Measurements from ENCODE around the gene XRCC4.

The XRCC4 gene

GRCh38 chr5:83072966-83073365 lies 4.4 kb upstream of the XRCC4 start:
- no peak for DNase-seq

DNA sequence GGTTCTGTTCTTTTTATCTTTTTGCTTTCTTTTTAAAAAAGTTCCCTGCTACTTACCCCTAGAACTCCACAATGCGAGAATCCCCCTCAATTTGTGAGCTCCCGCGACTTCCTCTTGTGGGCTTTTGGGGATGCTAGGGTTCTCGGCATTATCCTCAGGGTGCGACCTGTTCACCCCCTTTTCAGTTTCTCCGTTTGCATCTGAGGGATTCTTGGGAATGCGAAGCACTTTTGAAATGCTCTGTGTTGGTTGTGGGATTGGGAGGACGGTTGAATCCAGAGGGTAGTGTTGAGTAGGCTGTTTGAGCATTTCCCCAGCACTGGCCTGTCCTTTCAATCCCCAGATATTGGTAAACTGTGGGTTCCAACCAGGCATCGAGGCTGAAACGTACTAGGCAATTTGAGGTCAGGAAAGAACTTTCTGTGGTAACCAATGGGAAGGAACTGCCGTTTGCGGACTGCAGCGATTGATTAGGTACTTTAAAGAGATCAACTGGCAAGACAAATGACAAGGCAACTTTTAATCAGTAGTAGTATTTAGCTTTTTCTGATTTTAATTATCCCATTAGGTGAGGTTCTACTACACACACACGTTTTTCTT lies 415 bp downstream of the XRCC4 start:
- DNase-seq: peak; percentile 45

GRCh38 chr5:83082750-83083149 lies 5.4 kb downstream of the XRCC4 start:
- DNase-seq: no peak

- DNase-seq: no peak
These were observed 7.0 kb downstream of the XRCC4 start for GRCh38 chr5:83084336-83084735.

GRCh38 chr5:83085106-83085505 lies 7.8 kb downstream of the XRCC4 start:
- no peak for DNase-seq

DNA sequence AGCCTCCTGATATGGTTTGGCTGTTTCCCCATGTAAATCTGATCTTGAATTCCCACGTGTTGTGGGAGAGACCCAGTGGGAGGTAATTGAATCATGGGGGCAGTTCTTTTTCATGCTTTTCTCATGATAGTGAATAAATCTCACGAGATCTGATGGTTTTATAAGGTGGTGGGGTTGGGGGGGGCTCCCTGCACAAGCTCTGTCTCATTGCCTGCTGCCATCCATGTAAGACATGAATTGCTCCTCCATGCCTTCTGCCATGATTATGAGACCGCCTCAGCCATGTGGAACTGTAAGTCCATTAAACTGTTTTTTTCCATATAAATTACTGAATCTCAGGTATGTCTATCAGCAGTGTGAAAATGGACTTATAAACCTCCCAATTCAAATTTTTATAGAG lies 12.8 kb downstream of the XRCC4 start:
- DNase-seq: no peak

DNA sequence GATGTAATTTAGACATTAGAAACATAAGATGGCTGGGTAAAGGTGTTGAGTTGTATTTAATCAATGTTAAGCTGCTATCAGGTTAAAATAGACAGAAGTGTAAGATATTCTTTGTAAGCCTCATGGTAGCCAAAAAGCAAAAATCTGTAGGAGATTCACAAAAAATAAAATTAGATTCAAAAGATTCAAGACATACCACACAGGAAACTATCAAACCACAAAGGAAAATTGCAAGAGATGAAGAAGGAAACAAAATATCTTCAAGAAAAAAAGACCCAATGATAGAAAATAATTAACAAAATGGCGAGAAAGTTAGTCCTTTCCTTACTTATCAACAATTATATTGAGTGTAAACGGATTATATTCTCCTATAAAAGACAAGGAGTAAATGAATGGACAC lies 15.3 kb downstream of the XRCC4 start:
- no peak for DNase-seq

DNA sequence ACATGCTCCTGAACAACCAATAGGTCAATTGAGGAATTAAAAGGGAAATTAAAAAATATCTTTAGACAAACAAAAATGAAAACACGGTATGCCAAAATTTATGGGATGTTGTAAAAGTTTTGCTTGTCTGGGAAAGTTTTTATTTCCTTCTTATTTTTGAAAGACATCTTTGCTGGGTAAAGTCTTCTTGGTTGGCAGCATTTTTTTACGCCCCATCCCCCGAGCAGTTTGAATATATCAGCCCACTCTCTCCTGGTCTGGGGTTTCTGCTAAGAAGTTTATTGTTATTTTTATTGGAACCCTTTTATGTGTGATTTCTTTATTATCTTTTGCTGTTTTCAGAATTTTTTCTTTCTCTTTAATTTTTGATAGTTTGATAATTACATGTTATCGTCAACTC lies 16.3 kb downstream of the XRCC4 start:
- DNase-seq: no peak

- DNase-seq: no peak
These were observed 18.0 kb downstream of the XRCC4 start for GRCh38 chr5:83095163-83095956.

- peak; percentile 89 for DNase-seq
These were observed 18.7 kb downstream of the XRCC4 start for GRCh38 chr5:83095957-83096539.

GRCh38 chr5:83096660-83097339 lies 19.5 kb downstream of the XRCC4 start:
- DNase-seq: peak; percentile 61

- DNase-seq: peak; percentile 63
These were observed 20.4 kb downstream of the XRCC4 start for GRCh38 chr5:83097689-83098231.

GRCh38 chr5:83099001-83099400 lies 21.7 kb downstream of the XRCC4 start:
- DNase-seq: no peak

DNA sequence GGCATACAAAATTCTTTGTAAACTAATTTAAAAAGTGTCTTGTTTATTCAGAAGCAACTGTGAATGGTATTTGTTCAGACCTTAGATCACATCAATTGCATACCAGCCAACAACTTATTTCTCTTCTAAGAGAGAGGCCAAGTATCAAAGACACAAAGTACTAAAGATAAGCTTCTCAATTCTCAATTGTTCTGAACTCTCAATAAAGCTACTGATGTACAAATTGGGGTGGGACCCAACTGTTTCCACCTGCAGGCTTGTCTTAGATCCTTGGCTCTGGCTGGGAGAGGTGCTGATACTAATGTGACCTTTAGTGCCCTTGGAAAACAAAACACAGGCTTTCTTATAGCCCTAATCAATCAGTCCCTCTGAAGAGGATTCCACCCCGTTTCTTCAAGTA lies 22.1 kb downstream of the XRCC4 start:
- DNase-seq: no peak

GRCh38 chr5:83101514-83101913 lies 24.2 kb downstream of the XRCC4 start:
- DNase-seq: no peak

- no peak for DNase-seq
These were observed 25.1 kb downstream of the XRCC4 start for GRCh38 chr5:83102364-83102980.

DNA sequence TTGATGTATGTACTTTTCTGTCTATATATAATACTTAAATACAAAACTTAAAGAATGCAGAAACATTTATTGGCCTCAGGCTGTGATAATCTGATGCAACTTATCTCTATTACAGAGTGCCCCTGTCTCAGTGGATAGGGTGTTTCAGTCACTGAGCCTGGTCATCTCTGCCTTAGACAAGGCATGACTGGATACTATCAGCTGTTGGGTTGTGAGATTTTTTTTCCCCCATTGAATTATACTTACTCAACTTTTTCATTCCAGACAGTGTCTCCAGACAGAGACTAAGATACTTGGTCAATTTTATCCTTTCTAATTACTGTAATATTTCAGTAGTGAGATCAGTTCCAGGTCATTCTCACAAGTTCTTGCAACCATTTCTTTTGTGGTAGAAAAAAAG lies 26.7 kb downstream of the XRCC4 start:
- no peak for DNase-seq

DNA sequence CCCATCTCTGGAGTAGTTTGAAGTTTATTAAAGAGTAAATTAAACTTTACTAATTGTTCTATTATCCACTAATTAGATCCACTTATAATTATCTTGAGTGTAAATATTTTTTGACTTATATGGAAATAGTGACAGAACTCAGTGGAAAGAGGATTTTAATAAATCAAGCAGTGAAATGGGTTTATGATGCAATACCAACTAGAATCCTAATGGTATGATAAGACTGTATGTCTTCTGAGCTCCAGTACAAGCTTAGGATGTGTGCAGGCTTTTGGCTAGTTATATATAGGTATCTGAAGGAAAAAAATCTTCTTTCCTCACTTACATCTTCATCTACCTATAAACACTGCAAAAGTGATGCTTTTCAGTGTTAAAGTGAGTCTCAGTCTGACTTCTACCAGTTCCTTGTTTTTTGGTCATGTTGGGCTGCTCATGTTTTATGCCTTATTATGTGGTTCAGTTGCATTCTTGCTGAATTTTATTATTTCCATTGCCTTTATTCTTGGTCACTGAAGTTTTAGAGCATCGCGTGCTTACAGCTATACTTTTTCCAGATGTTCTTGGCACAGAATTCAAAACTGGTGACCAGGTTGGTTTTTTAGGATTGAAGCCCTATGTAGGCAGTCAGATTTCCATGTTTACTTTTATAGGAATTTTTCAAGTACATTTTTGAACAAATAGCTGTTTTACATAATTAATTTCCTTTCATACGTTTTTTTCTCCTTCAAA lies 30.5 kb downstream of the XRCC4 start:
- no peak for DNase-seq

GRCh38 chr5:83109380-83109779 lies 32.0 kb downstream of the XRCC4 start:
- no peak for DNase-seq

GRCh38 chr5:83115816-83116215 lies 38.5 kb downstream of the XRCC4 start:
- DNase-seq: no peak

DNA sequence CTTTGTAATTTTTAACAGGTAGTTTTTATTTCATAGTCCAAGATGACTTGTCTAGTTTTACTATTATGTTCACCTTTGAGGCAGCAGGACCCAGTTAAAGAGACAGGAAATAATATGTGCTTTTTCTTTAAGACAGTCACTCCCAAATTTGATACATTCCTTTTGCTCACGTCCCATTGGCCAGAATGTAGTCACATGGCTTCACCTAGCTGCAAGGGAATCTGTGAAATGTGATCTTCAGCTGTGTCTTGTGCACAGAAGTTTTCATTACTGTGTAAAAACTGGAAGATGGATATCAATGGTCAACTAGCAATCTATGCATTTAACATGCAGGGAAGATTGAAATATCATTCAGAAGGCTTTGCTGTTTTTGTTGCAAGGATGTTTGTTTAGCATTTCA lies 41.1 kb downstream of the XRCC4 start:
- DNase-seq: no peak

GRCh38 chr5:83118976-83119375 lies 41.6 kb downstream of the XRCC4 start:
- no peak for DNase-seq
